GM19193 (cell line): ENCODE results near the gene HDDC2.

Source experiments
- POLR2A ChIP-seq: IDR thresholded peaks from 4 replicates; pipeline ENCODE4 v1.6.1; 2011; ENCODE audit not compliant: insufficient read depth, insufficient read length; ENCODE audit errors: extremely low read depth

The HDDC2 gene

GRCh38 chr6:125293587-125293986 lies 8.2 kb downstream of the HDDC2 start:
- TF ChIP-seq POLR2A, result no peak

DNA sequence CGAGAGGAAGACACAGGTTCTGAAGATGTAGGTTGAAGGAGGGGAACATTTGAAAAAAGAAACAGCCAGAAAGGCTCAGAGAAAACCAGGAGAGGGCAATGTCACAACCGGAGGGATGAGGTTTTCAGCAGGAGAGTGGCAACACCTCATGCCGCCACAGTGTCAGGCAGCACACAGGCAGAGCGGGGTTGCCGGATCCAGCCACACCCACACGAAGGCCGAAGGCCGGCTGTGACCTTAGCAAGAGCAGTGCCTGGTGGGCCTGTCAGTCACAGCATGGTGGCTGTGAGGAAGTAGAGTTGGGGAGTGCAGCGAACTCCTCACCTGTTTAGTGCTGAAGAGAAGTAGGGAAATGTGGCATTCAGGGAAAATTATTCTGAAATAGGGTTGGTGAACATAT lies 14.0 kb downstream of the HDDC2 start:
- no peak for TF ChIP-seq POLR2A

DNA sequence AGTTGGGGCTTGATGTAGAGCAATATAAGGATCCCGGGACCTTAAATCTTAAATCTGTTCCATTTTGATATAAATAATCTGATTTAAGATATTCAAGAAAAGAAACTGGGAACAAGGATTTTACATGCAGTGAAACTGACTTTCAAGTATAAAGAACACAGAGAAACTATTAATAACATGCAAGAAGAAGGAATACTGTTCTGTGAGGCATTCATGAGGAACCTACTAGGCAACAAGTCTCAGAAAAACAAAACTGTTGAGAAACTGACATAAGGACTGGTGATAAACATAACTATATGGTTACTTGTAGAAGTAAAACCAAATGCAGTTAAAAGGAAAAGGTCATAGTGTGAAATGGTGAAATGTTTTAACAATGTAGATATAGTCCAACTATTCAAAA lies 15.8 kb downstream of the HDDC2 start:
- TF ChIP-seq POLR2A, result no peak

GRCh38 chr6:125285353-125285752 lies 16.4 kb downstream of the HDDC2 start:
- no peak for TF ChIP-seq POLR2A

DNA sequence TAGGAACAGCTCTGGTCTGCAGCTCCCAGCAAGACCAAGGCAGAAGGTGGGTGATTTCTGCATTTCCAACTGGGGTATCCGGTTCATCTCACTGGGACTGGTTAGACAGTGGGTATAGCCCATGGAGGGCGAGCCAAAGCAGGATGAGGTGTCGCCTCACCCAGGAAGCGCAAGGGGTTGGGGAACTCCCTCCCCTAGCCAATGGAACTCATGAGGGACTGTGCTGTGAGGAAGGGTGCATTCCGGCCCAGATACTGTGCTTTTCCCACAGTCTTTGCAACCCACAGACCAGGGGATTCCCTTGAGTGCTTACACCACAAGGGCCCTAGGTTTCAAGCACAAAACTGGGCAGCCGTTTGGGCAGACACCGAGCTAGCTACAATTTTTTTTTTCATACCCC lies 21.8 kb downstream of the HDDC2 start:
- TF ChIP-seq POLR2A, result no peak

- no peak for TF ChIP-seq POLR2A
Measured at GRCh38 chr6:125277838-125278237, 23.9 kb downstream of the HDDC2 start.

GRCh38 chr6:125275779-125276178 lies 26.0 kb downstream of the HDDC2 start:
- TF ChIP-seq POLR2A, result no peak

DNA sequence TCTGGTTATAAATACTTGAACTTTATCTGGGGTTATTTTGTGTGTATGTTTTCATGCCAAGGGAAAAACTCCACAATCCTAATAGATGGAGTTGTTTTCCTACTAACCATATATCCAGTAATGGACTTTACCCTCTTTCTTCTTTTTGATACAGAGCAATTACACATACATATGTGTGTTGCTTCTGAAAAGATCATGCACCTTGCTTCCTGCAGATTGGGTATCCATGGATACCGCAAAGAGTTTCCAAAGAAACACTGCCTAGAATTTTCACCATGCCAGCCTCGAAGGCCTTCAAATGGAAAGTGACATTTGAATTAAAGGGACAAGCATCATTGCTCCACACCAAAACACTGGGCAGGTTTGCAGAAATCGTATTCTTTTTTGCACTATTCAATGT lies 26.8 kb downstream of the HDDC2 start:
- no peak for TF ChIP-seq POLR2A

GRCh38 chr6:125273965-125274364 lies 27.8 kb downstream of the HDDC2 start:
- no peak for TF ChIP-seq POLR2A

DNA sequence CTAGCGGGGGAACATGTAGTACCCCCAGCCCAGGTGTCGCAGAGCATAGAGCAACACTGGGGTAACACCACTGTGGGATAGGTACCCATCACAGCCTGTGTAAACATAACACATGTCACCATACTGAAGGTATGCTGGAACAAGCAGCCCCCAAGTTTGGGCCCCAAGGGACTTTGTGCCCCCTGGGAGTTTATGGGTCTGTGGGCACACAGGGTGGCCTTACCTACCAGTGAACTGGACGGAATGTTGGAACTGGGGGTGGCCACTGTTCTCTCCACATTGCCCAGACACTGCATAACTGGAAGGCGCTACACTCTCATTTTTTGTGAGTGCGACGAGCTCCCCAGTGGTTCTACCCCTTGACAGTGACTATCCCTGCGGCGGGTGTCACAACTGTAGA lies 28.5 kb downstream of the HDDC2 start:
- TF ChIP-seq POLR2A, result no peak

- TF ChIP-seq POLR2A, result no peak
Measured at GRCh38 chr6:125271486-125272159, 30.1 kb downstream of the HDDC2 start.

DNA sequence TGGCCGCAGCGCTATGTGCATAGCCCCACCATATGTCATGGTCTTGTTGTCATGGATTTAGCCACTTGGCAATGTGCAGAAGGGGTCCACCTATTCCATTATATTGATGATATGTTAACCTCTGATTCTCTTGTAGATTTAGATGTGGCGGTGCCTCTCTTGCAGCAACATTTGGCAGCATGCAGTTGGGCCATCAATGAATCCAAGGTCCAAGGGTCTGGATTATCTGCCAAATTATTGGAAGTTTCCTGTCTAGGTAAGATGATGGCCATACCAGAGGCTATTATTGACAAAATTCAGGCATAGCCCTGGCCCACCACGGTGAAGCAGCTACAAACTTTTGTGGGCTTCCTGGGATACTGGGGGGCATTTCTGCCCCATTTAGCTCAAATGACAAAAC lies 31.4 kb downstream of the HDDC2 start:
- no peak for TF ChIP-seq POLR2A

DNA sequence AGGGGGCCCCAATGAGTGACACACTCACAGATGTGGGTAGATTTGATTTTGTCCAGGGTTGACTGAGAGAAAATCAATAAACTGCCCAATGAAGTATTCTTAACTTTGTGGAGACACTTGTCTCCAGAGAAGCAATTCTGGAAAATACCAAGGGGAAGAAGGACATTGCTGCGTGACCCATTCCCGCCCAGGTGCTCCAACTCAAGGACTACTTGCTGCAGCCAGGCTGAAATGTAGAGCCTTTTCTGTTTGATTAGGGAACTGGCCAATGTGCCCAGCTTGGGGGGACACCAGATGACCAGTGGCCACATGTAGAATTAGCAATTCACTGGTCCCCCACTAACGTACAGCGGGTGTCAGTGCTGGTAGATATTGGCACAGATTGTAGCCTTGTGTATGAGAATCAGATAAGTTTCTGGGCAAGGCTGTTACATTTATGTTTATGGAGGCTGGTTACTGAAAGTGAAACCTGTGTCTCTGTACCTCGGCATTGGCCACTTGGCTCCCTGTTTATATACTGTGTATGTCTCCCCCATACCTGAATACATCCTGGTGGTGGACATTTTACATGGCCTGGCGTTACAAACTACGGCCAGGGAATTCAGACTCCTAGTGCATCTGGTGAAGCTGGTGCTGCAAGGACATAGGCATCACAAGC lies 32.3 kb downstream of the HDDC2 start:
- TF ChIP-seq POLR2A, result no peak

DNA sequence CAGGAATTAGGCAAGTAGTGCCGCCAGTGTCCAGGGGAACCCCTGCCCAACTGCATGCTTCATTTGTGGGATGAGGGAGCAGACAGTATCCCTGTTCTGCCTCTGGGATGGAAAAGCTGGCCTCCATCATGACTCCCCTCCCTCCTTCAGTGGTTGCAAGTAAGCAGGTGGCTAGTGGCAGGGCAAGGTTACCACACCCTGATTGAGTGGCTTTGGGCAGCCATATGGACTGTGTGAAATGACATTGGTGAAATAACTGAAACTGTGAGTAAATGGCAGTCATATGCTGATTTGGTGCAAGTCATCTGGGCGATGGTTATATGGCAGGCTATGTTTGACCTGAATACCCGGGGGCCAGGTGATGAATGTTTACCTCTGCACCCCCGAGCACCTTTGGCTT lies 33.0 kb downstream of the HDDC2 start:
- no peak for TF ChIP-seq POLR2A

GRCh38 chr6:125267806-125268523 lies 33.8 kb downstream of the HDDC2 start:
- TF ChIP-seq POLR2A, result no peak

GRCh38 chr6:125264476-125264875 lies 37.3 kb downstream of the HDDC2 start:
- TF ChIP-seq POLR2A, result no peak
